Suppressor macrophage treated with lipopolysaccharide for 1 hour (primary cell): Measurements from ENCODE around the gene RPL5.

ENCODE experiments used
- DNase-seq, 3 donors: peaks; one replicate each; pipeline ENCODE4 v3.0.0-alpha.2; 2020 to 2022

RPL5 gene

GRCh38 chr1:92858564-92859399 lies 26.9 kb downstream of the RPL5 start:
- peak; percentile 77 to 93 (median 91) for DNase-seq

GRCh38 chr1:92859400-92860039 lies 27.7 kb downstream of the RPL5 start:
- peak in 1 of 3 donors; percentile 7 for DNase-seq

GRCh38 chr1:92862605-92863004 lies 30.8 kb downstream of the RPL5 start:
- no peak for DNase-seq

- DNase-seq, result peak in 1 of 3 donors; percentile 9
These were observed 32.3 kb downstream of the RPL5 start for GRCh38 chr1:92864131-92864530.

- DNase-seq, result no peak
These were observed 38.8 kb downstream of the RPL5 start for GRCh38 chr1:92870591-92870990.

- DNase-seq, result peak in 1 of 3 donors; percentile 11
These were observed 40.9 kb downstream of the RPL5 start for GRCh38 chr1:92872719-92873118.

GRCh38 chr1:92874987-92875386 lies 43.1 kb downstream of the RPL5 start:
- no peak for DNase-seq

- no peak for DNase-seq
These were observed 44.5 kb downstream of the RPL5 start for GRCh38 chr1:92876351-92876750.

- DNase-seq, result no peak
These were observed 45.4 kb downstream of the RPL5 start for GRCh38 chr1:92877081-92877711.

GRCh38 chr1:92877792-92878191 lies 46.0 kb downstream of the RPL5 start:
- peak in 1 of 3 donors; percentile 35 for DNase-seq

GRCh38 chr1:92879316-92879968 lies 47.6 kb downstream of the RPL5 start:
- DNase-seq, result no peak

- no peak for DNase-seq
These were observed 49.6 kb downstream of the RPL5 start for GRCh38 chr1:92881391-92881790.

- peak; percentile 45 to 58 (median 56) for DNase-seq
These were observed 51.0 kb downstream of the RPL5 start for GRCh38 chr1:92882819-92883218.

- no peak for DNase-seq
These were observed 51.5 kb downstream of the RPL5 start for GRCh38 chr1:92883297-92883696.

- DNase-seq, result no peak
These were observed 52.4 kb downstream of the RPL5 start for GRCh38 chr1:92884195-92884594.

- DNase-seq, result no peak
These were observed 55.1 kb downstream of the RPL5 start for GRCh38 chr1:92886886-92887419.

GRCh38 chr1:92887465-92887864 lies 55.6 kb downstream of the RPL5 start:
- DNase-seq, result no peak
